NCI-H526 (cell line): ENCODE measurements around the gene NUP188.
"Not testable (repeated sequence)": the region's sequence is repeated elsewhere in the genome, so short reads cannot be mapped to it uniquely, and the experiment has no call there.

Source experiments
- DNase-seq, 2 experiments: peaks; one replicate each; lab custom pipeline; 2025; lab: John Stamatoyannopoulos, UW

NUP188 gene

GRCh38 chr9:128916745-128917144 is 30.8 kb upstream of the NUP188 start:
- DNase-seq: no peak

- DNase-seq: no peak
Measured at GRCh38 chr9:128917151-128917849, 30.2 kb upstream of the NUP188 start.

GRCh38 chr9:128918921-128919320 is 28.6 kb upstream of the NUP188 start:
- DNase-seq: no peak

- no peak for DNase-seq
Measured at GRCh38 chr9:128919402-128920089, 28.0 kb upstream of the NUP188 start.

GRCh38 chr9:128920381-128921058 is 27.0 kb upstream of the NUP188 start, which contains the start of gene PHYHD1:
Gene PHYHD1 (plus strand): TSS chr9:128920982. CDS start chr9:128922324, 1,342 bp downstream.
- no peak for DNase-seq

GRCh38 chr9:128921881-128922763 is 25.4 kb upstream of the NUP188 start:
- no peak for DNase-seq

GRCh38 chr9:128923493-128923883 is 24.0 kb upstream of the NUP188 start:
- DNase-seq: no peak

GRCh38 chr9:128927731-128928411 is 19.6 kb upstream of the NUP188 start:
- peak in 1 of 2 experiments; percentile 58 for DNase-seq

- no peak for DNase-seq
Measured at GRCh38 chr9:128928624-128929023, 18.9 kb upstream of the NUP188 start.

GRCh38 chr9:128929560-128929959 is 17.9 kb upstream of the NUP188 start:
- DNase-seq: no peak

- DNase-seq: no peak
Measured at GRCh38 chr9:128933731-128934130, 13.8 kb upstream of the NUP188 start.

- DNase-seq: no peak
Measured at GRCh38 chr9:128936171-128936865, 11.2 kb upstream of the NUP188 start.

- no peak for DNase-seq
Measured at GRCh38 chr9:128937310-128938165, 10.0 kb upstream of the NUP188 start.

- DNase-seq: no peak
Measured at GRCh38 chr9:128940271-128940921, 7.1 kb upstream of the NUP188 start.

- DNase-seq: no peak
Measured at GRCh38 chr9:128940946-128941755, 6.3 kb upstream of the NUP188 start.

- no peak for DNase-seq
Measured at GRCh38 chr9:128943832-128944620, 3.5 kb upstream of the NUP188 start.

- DNase-seq: not testable (repeated sequence)
Measured at GRCh38 chr9:128944966-128945365, 2.5 kb upstream of the NUP188 start.
